Esophagus squamous epithelium (tissue), 4 donors: Measurements from ENCODE around the gene ZIC2.

Source experiments
- POLR2A ChIP-seq, 4 donors: fragments of 450-650 bp; IDR thresholded peaks; one replicate each; pipeline ENCODE4 v1.6.1; 2017; ENCODE audit warnings: antibody characterized with exemption in 4 of 4, mild to moderate bottlenecking in 4 of 4, moderate library complexity in 3 of 4
- TF ChIP-seq, protein P1 (sequence below), 6 experiments: fragments of 450-650 bp in 4 of 6; fragments of 200-600 bp in 2 of 6; sonication (generic) in 2 of 6; IDR thresholded peaks; one replicate each; pipeline ENCODE4 v1.5.1; 2016 to 2019; ENCODE audit warnings: antibody characterized with exemption in 6 of 6, mild to moderate bottlenecking in 4 of 6, moderate library complexity in 4 of 6

DNA sequence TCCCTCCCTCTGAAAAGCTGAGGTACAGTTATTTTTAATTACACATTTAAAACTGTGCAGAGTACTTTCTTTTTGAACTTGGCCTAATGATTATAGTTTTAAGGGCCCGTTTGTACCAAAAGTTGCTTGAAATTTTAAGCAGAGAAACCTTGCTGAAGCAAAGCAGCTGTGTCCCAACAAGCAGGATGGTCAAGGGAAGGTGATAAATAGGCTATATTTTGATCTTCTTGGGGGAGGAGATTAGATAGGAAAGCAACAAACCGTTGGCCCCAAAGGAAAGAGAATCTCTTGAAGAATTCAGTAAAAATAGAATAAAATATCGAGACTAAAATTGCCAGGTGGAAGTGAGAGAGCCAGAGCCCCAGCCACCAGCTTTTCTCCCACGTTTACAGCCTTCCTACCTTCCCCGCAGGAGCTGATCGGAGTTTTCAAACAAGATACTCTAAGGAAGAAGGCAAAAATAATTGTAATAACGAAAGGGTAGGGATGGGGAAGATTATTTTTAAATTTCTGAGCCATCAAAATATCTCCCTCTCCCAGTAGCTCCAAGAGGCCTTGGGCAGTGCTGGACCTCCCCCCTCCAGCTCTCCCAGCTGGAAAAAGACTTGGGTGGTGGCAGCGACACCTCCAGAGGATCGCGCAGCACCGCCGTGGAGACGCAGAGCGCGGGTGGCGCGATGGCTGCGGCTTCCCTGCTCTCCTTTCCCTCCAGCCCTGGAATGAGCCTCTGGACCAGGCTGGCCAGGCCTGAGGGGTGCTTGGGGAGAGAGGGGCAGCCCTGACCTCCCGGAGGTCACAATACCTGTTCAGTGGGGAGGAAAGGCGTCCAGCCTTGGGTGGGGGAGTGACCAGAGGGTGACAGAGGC, 5.8 kb downstream of the ZIC2 start:
- TF ChIP-seq, protein P1, sequence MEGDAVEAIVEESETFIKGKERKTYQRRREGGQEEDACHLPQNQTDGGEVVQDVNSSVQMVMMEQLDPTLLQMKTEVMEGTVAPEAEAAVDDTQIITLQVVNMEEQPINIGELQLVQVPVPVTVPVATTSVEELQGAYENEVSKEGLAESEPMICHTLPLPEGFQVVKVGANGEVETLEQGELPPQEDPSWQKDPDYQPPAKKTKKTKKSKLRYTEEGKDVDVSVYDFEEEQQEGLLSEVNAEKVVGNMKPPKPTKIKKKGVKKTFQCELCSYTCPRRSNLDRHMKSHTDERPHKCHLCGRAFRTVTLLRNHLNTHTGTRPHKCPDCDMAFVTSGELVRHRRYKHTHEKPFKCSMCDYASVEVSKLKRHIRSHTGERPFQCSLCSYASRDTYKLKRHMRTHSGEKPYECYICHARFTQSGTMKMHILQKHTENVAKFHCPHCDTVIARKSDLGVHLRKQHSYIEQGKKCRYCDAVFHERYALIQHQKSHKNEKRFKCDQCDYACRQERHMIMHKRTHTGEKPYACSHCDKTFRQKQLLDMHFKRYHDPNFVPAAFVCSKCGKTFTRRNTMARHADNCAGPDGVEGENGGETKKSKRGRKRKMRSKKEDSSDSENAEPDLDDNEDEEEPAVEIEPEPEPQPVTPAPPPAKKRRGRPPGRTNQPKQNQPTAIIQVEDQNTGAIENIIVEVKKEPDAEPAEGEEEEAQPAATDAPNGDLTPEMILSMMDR (IDR thresholded peaks at IDR 0.05), result no peak
- TF ChIP-seq POLR2A (IDR thresholded peaks at IDR 0.05), result no peak
